Fibroblast of lung (primary cell): ENCODE data around the gene ADCY5.

Experiments
- CTCF ChIP-seq, 2 donors: IDR thresholded peaks in 1 of 2; conservative IDR thresholded peaks in 1 of 2; 1 replicate in 1 of 2; 2 replicates in 1 of 2; pipeline ENCODE4 v1.5.1; 2011 to 2012; ENCODE audit warnings: low read length in 2 of 2, control low read depth in 1 of 2, inconsistent platforms in 1 of 2, low read depth in 1 of 2, mild to moderate bottlenecking in 1 of 2
- EZH2 ChIP-seq: IDR thresholded peaks from 2 replicates; pipeline ENCODE4 v1.5.1; 2012; ENCODE audit warnings: low read length, control low read depth, mild to moderate bottlenecking; ENCODE audit errors: missing control alignments

- TF ChIP-seq CTCF (conservative IDR thresholded peaks at IDR 0.05 in 1 of 2, IDR thresholded peaks at IDR 0.05 in 1 of 2; ENCODE audit: low read depth in 1 of 2, low read length in 2 of 2), result no peak
- no peak for TF ChIP-seq EZH2
Measured at GRCh38 chr3:123442908-123443307, 6.0 kb downstream of the ADCY5 start.
